Epithelial cell of proximal tubule (primary cell): ENCODE results near the gene CCDC107. TPM values are rescaled to one million over a fixed set of nuclear protein-coding genes. Genes with fewer than 3 reads are reported as not detected.

ENCODE experiments used
- DNase-seq: peaks from one replicate; pipeline ENCODE4 v3.0.0-alpha.2; 2011; ENCODE audit warnings: low read depth
- H3K4me3 ChIP-seq: 2 replicates; pipeline ENCODE4 v1.5.1; 2011; ENCODE audit warnings: low read depth, mild to moderate bottlenecking, low read length
- total RNA-seq: library from RNA; depleted of rRNA; stranded (reverse); fragments of >200 nt; gene quantifications from 2 replicates; pipeline ENCODE4 v1.2.3, GENCODE V29; 2015
- TF ChIP-seq, protein P1 (sequence below): conservative IDR thresholded peaks from 2 replicates; pipeline ENCODE4 v1.5.1; 2012; ENCODE audit warnings: low read depth, mild to moderate bottlenecking, low read length

CCDC107 gene
- total RNA-seq, 1 donor from 2014 or later, result 19.0 TPM

DNA sequence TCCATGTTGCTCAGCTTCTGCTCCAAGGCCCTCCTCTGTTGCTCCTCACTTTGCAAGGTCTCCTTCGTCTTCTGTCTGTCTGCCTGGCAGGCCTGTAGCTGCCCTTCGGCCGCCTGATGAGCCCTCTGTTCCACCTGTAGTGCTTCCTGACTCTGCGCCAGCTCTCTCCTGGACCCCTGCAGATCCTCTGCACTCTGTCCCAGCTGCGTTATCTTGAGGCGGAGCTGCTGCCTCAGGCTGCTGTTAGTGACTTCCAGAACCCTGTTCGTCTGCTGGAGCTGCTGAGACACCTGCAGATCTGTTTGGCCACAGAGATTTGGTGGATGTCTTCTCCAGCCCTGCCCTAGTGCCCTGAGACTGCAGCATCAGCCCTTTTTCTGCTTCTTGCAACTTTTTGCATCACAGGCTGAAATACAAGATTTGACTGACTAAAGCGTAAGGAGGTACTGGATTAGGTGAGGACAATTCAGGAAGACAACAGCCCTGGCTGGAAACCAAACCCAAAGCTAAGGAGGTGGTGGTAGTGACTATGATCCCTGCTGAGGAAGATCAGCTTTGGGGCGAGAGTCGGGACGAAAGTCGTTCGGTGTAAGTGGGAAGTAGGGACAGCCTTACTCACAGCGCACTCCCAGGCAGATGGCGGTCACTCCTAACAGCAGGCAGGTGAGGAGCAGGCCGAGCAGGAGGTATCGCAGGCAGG lies 42.0 kb upstream of the CCDC107 start:
- no peak overlapping the region for H3K4me3 ChIP-seq
- no peak for DNase-seq
- TF ChIP-seq, protein P1, sequence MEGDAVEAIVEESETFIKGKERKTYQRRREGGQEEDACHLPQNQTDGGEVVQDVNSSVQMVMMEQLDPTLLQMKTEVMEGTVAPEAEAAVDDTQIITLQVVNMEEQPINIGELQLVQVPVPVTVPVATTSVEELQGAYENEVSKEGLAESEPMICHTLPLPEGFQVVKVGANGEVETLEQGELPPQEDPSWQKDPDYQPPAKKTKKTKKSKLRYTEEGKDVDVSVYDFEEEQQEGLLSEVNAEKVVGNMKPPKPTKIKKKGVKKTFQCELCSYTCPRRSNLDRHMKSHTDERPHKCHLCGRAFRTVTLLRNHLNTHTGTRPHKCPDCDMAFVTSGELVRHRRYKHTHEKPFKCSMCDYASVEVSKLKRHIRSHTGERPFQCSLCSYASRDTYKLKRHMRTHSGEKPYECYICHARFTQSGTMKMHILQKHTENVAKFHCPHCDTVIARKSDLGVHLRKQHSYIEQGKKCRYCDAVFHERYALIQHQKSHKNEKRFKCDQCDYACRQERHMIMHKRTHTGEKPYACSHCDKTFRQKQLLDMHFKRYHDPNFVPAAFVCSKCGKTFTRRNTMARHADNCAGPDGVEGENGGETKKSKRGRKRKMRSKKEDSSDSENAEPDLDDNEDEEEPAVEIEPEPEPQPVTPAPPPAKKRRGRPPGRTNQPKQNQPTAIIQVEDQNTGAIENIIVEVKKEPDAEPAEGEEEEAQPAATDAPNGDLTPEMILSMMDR, result no peak

DNA sequence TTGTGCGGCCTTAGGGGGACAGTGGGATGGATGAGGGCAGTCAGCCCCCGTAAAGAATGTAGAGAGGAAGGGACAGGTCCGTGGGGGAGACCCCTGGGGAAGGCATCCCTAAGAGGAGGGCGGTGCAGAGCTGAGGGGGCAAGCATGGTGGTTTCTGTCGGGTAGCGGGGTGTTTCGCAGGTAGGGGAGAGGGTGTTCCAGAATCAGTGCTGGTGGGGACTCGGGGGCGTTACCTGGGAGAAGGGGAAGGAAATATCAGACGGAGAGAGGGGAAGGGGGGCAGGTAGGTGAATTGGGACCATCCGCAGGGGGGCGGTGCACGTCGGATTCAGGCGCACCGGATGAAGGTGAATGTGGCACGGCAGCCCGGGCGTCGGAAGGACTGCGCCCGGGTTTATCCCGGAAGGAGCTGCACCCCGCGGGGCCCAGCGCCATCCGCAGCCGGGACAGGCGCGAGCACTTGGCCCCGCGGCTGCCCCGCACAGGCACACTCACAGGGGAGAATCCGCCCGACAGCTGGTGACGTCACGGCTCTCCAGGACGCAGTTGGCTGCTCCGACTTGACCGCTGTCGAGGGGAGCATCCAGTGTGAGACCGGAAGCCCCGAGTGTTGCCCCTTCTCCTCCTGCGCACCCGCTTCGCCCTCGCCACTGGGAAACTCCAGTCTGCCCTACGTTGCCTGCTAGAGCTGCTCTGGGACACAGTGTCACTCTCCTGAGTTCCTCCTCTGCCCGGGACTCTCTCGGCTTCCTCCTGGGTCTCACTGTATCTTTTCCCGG lies 41.2 kb upstream of the CCDC107 start:
- H3K4me3 ChIP-seq, result peak overlapping the region; percentile 42
- no peak for DNase-seq
- TF ChIP-seq, protein P1, result peak; percentile 6

DNA sequence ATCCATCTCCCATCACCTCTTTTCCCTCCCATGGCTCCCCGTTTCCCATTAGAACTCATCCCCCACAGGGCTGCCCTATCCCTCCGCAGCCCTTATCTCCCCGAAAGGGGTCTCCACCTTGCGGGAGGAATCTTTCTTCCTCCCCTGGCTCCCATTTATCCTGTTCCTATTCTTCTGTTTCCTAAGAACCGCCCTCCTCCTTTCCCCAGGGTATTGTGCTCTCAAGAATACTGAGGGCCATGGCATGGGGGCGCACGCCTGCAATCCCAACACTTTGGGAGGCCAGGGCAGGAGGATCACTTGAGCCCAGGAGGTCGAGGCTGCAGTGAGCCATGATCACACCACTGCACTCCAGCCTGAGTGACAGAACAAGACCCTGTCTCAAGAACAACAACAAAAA lies 40.5 kb upstream of the CCDC107 start:
- no peak for DNase-seq
- TF ChIP-seq, protein P1, result no peak
- H3K4me3 ChIP-seq, result no peak overlapping the region

DNA sequence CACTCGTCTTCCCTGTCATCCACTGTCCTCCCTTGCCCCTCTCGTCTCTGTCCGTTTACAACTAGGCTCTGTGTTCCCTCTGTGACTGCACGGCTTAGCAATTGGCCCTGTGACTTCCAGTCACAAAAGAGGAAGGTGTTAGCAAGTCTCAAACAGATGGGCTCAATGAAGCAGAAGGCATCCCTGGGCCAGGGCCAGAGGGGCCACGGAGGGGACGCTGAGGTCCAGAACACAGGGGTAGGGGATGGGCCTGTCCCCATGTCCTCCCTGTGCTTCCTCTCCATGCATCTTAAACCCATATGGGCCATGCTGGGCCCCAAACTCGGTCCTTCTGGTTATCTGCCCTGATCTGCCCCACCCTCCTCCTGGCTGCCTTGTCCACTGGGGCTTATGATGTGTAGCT lies 39.8 kb upstream of the CCDC107 start, which contains the start of gene CD72:
Gene CD72 (minus strand): TSS at position 89 of the 403 bp plus-strand sequence. CDS start 110 bp downstream, outside the sequence.
- TF ChIP-seq, protein P1, result no peak
- H3K4me3 ChIP-seq, result peak within 1 kb of the TSS; percentile 42
- DNase-seq, result no peak

DNA sequence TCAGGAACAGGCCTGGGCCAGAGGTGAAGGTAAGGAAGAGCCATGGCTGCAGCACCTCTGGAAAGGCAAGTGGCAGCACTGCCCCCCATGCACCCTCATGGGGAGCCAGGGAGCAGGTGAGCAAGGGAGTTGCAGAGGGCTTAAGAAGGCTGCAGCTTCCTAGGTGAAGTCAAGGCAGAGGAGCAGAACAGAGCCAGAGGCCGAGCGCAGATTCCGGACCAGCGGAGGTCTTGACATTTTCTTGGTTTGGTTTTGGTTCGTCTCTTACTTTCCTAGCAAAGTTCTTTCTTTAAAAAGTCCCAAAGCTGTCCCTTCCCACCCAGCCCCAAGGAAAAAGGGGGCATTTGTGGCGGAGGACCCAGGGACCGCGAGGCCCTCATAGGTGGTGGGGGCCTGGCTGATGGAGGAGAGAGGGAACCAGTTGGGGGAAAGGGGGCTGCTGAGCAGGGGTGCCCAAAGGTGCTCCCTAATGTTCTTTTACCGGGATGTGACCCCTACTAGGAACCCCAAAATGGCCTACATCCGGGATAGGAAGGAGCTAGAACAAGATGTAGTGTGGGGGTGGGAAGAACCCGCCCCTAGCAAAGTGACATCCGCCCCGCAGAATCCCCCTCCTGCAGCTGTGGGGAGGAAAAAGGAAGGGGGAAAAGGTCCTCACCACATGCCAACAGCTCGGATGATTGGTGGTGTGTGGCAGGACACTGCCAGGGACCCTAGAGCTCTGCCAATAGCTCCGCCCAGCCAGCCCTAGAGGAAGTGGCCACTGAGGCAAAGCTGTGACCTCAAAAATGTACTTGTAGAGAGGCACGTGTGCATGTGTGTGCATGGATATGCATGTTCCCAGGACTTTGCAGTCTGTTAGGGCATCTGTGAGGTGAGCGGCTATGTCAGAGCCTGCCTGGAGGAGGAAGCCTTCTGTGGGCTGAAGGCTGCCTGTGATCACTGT lies 39.0 kb upstream of the CCDC107 start:
- H3K4me3 ChIP-seq, result no peak overlapping the region
- DNase-seq, result no peak
- TF ChIP-seq, protein P1, result no peak

DNA sequence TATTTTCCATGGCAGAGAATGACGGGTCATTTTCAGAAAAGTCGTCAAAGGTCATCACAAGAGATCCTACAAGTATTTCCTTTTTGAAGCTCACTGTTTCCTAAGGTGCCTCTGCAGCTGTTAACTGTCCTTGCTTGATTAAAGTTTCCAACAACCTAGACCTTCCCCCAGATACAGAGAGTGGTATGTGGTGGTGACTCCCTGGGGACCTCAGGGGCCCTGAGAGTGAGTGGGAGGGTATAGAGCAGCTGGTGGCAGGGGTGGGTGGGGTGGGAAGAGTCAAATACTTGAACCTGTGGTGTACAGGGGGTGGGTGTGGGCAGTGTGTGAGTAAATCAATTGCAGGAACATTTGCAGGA lies 38.3 kb upstream of the CCDC107 start:
- TF ChIP-seq, protein P1, result no peak
- H3K4me3 ChIP-seq, result no peak overlapping the region
- DNase-seq, result no peak
